Measurements from ENCODE around the gene ADCY2.

The ADCY2 gene

DNA sequence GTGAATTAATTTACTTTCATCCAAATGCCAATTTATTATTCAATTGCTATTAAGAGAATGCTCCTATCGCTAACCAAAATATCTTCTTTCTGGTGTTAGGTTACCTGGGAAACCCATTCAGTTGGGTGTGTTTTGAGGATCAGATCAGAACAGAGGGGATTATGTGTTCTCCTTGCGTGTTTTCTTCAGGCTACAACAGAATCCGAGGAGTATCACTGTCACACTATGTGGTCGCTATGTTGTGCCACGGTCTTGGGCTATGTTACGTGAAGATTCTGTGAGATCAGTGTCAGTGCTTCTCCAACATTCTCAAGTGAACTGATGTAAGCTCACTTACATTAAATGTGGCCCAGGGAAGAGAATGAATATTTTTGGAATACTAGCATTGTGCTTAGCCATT lies 39.0 kb downstream of the ADCY2 start:
- no peak for TF ChIP-seq CTCF (IDR thresholded peaks at IDR 0.05)

DNA sequence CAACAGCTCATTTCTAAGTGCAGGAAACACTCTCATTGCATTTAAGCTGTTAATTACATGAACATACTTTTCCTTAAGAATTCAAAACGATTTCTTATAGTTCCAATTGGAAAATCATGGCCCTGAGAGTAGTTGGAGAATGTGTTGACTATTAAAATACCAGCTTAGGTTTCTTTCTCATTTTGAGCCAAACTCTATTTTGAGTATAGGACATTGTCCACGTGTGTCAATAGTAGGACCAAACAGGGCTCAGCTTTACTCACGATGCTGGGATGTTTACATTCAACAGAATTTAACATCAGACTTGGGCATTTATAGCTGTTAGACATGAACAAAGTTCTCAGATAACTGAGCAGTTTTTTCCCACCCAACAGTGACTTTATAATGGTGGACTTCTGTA lies 39.6 kb downstream of the ADCY2 start:
- no peak for TF ChIP-seq CTCF (IDR thresholded peaks at IDR 0.05)

DNA sequence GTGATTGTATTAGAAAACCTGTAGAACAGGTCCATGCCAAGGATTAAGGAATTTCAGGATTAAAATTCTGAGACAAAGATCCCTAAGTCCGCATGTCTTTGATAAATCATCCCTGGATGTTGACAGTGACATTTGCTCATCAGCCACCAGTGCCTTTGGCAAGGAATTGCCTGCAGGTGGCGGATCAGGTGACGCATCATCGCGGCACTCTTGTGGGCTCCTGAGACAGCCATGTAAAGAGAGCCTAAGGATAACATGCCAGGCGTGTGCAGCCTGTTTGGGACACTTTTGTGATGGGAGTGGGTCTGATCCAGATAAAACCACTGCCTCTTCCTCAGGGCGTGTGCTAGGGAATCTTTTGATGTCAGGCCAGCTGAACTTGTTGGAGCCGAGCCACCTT lies 40.6 kb downstream of the ADCY2 start:
- TF ChIP-seq CTCF (IDR thresholded peaks at IDR 0.05) = no peak

DNA sequence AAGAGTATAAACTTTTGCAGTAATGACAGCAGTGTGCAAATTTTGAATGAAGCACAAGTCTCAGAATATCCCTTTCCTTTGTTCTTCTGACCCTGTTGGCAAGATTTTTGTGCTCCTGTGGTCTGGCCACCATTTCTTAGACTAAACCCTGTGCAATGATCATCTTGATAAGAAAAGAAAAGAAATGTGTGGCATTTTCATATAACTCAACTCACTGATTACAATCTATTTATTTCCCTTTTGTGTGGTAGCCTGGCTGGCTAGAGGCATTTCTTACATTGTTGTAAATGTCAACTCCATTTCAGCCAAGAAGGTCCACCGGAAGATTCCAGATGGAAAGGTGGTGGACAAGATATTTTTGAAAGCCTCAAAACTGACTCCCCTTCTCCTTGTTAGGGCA lies 41.9 kb downstream of the ADCY2 start:
- no peak for TF ChIP-seq CTCF (IDR thresholded peaks at IDR 0.05)

- TF ChIP-seq CTCF (IDR thresholded peaks at IDR 0.05) = no peak
Observed at GRCh38 chr5:7445068-7445467, 49.1 kb downstream of the ADCY2 start.

GRCh38 chr5:7445831-7446230 lies 49.9 kb downstream of the ADCY2 start:
- no peak for TF ChIP-seq CTCF (IDR thresholded peaks at IDR 0.05)

DNA sequence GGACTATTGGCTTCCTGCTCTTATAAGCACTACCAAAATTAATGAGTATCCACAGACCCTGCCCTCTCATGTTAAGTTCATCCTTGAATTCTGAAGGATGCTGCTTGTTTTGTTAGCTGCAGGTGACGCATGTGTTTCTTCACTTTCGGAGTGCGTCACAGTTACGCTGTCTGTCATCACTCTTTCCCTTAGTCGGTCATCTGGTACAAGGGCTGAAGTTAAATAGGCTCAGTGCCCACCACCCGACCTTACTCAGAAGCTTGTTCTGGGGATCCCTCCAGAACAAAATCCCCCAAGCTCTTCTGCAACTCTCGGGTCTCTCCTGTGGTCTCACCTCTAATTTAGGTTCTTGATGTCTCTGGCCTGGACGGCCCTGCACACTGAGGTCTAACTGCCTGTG lies 51.0 kb downstream of the ADCY2 start:
- TF ChIP-seq CTCF (IDR thresholded peaks at IDR 0.05) = no peak

DNA sequence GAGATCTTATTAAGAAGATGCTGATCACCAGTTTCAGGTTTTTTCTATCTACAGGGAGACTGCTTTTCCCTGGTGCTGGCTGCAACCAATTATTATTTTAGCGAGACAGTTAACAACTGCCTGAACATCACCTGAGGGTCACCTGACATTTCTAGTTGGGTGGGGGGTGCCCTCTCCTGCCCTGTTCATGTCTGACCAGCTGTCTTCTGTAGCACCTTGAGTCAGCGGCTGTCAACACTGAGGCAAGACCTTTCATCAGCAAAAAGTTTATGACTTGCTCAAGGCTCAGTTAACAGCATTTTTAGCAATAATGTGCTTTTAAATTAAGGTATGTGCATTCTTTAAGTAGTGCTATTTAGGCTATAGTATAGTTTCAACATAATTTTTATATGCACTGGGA lies 58.0 kb downstream of the ADCY2 start:
- TF ChIP-seq CTCF (IDR thresholded peaks at IDR 0.05) = no peak

Measured in LNCAP (cell line).